H9 (cell line): Measurements from ENCODE around the gene HOXA2. TPM values are rescaled to one million over a fixed set of nuclear protein-coding genes. Genes with fewer than 3 reads are reported as not detected.

Experiments
- DNase-seq: peaks from one replicate; pipeline ENCODE4 v3.0.0-alpha.2; 2017
- H2AFZ ChIP-seq: one replicate; pipeline ENCODE4 v1.6.1; 2013; ENCODE audit warnings: mild to moderate bottlenecking, low read length, control low read depth, moderate library complexity
- H2AK5ac ChIP-seq: 2 replicates; pipeline ENCODE4 v1.6.1; 2013; ENCODE audit warnings: low read length, control low read depth, mixed read lengths; ENCODE audit not compliant: insufficient read length
- H2BK120ac ChIP-seq: one replicate; pipeline ENCODE4 v1.6.1; 2013; ENCODE audit warnings: low read depth, mild to moderate bottlenecking, low read length, control low read depth, inconsistent platforms; ENCODE audit not compliant: poor library complexity, severe bottlenecking
- H2BK12ac ChIP-seq: 2 replicates; pipeline ENCODE4 v1.6.1; 2013; ENCODE audit warnings: low read length, control low read depth, mixed read lengths, low read depth; ENCODE audit not compliant: insufficient read length
- H2BK15ac ChIP-seq: 2 replicates; pipeline ENCODE4 v1.6.1; 2013; ENCODE audit warnings: low read depth, low read length, control low read depth
- H2BK20ac ChIP-seq: one replicate; pipeline ENCODE4 v1.6.1; 2013; ENCODE audit warnings: low read depth, mild to moderate bottlenecking, low read length, control low read depth, inconsistent platforms; ENCODE audit not compliant: poor library complexity, severe bottlenecking
- H2BK5ac ChIP-seq: 2 replicates; pipeline ENCODE4 v1.6.1; 2013; ENCODE audit warnings: low read length, control low read depth, mixed read lengths; ENCODE audit not compliant: insufficient read length
- H3K14ac ChIP-seq: 2 replicates; pipeline ENCODE4 v1.6.1; 2013; ENCODE audit warnings: low read length, control low read depth; ENCODE audit not compliant: insufficient read depth
- H3K18ac ChIP-seq: 2 replicates; pipeline ENCODE4 v1.6.1; 2013; ENCODE audit warnings: low read depth, mild to moderate bottlenecking, mixed read lengths, low read length, control low read depth; ENCODE audit not compliant: insufficient read length
- H3K23ac ChIP-seq: 2 replicates; pipeline ENCODE4 v1.6.1; 2013; ENCODE audit warnings: low read length, control low read depth, mixed read lengths, low read depth; ENCODE audit not compliant: insufficient read length
- H3K23me2 ChIP-seq: 2 replicates; pipeline ENCODE4 v1.6.1; 2013; ENCODE audit warnings: low read depth, mild to moderate bottlenecking, mixed read lengths, low read length, control low read depth; ENCODE audit not compliant: insufficient read length, poor library complexity, severe bottlenecking
- H3K27ac ChIP-seq: 2 replicates; pipeline ENCODE4 v1.5.1; 2013; ENCODE audit warnings: low read length, control low read depth, mixed read lengths, low read depth; ENCODE audit not compliant: insufficient read length
- H3K27me3 ChIP-seq: 2 replicates; pipeline ENCODE4 v1.6.1; 2013; ENCODE audit warnings: low read length, control low read depth, inconsistent platforms; ENCODE audit not compliant: insufficient read depth
- H3K4ac ChIP-seq: 2 replicates; pipeline ENCODE4 v1.6.1; 2013; ENCODE audit warnings: low read depth, mild to moderate bottlenecking, control low read depth, inconsistent platforms, low read length, moderate library complexity
- H3K4me1 ChIP-seq: 2 replicates; pipeline ENCODE4 v1.6.1; 2013; ENCODE audit warnings: low read length, control low read depth, inconsistent platforms; ENCODE audit not compliant: insufficient read depth
- H3K4me2 ChIP-seq: 2 replicates; pipeline ENCODE4 v1.6.1; 2013; ENCODE audit warnings: low read length, control low read depth, mixed read lengths; ENCODE audit not compliant: insufficient read length, insufficient read depth
- H3K56ac ChIP-seq: 2 replicates; pipeline ENCODE4 v1.6.1; 2013; ENCODE audit warnings: low read depth, mild to moderate bottlenecking, mixed read lengths, low read length, control low read depth; ENCODE audit not compliant: insufficient read length
- H3K79me1 ChIP-seq: 2 replicates; pipeline ENCODE4 v1.6.1; 2013; ENCODE audit warnings: low read depth, mild to moderate bottlenecking, moderate library complexity, low read length, control low read depth, inconsistent platforms; ENCODE audit not compliant: insufficient read depth, poor library complexity, severe bottlenecking
- H3K79me2 ChIP-seq: 2 replicates; pipeline ENCODE4 v1.6.1; 2013; ENCODE audit warnings: low read length, control low read depth, inconsistent platforms; ENCODE audit not compliant: insufficient read depth
- H3K9ac ChIP-seq: 2 replicates; pipeline ENCODE4 v1.6.1; 2013; ENCODE audit warnings: low read length, control low read depth, mixed read lengths; ENCODE audit not compliant: insufficient read length; ENCODE audit errors: extremely low read depth
- H3K9me3 ChIP-seq: one replicate; pipeline ENCODE4 v1.6.1; 2013; ENCODE audit warnings: low read depth, low read length, inconsistent platforms; ENCODE audit not compliant: control insufficient read depth
- H3T11ph ChIP-seq: one replicate; pipeline ENCODE4 v1.6.1; 2013; ENCODE audit warnings: mild to moderate bottlenecking, low read length, control low read depth, inconsistent platforms
- H4K20me1 ChIP-seq: one replicate; pipeline ENCODE4 v1.6.1; 2013; ENCODE audit not compliant: control insufficient read depth, insufficient read length, insufficient read depth
- H4K5ac ChIP-seq: 2 replicates; pipeline ENCODE4 v1.6.1; 2013; ENCODE audit warnings: low read depth, mild to moderate bottlenecking, mixed read lengths, low read length, control low read depth; ENCODE audit not compliant: insufficient read length
- H4K8ac ChIP-seq: replicated peaks from 2 replicates; pipeline ENCODE4 v1.6.1; 2013; ENCODE audit warnings: low read length, control low read depth, mixed read lengths, low read depth; ENCODE audit not compliant: insufficient read length
- H4K91ac ChIP-seq: 2 replicates; pipeline ENCODE4 v1.6.1; 2013; ENCODE audit warnings: low read depth, mild to moderate bottlenecking, moderate library complexity, mixed read lengths, low read length, control low read depth; ENCODE audit not compliant: insufficient read length
- H3K27ac Mint-ChIP-seq, 3 experiments: 2 replicates in 2 of 3; 3 replicates in 1 of 3; pipeline ENCODE4 v1.8.0; 2020 to 2021; ENCODE audit warnings: mixed read lengths in 3 of 3, mild to moderate bottlenecking in 1 of 3, moderate library complexity in 1 of 3
- H3K27me3 Mint-ChIP-seq: 2 replicates; pipeline ENCODE4 v1.8.0; 2021; ENCODE audit warnings: low read depth, mild to moderate bottlenecking, moderate library complexity, mixed read lengths
- H3K36me3 Mint-ChIP-seq, 3 experiments: 2 replicates in 2 of 3; 3 replicates in 1 of 3; pipeline ENCODE4 v1.8.0; 2020 to 2021; ENCODE audit warnings: low read depth in 3 of 3, mixed read lengths in 3 of 3; ENCODE audit not compliant: insufficient read depth in 1 of 3
- H3K4me1 Mint-ChIP-seq, 2 experiments: 2 replicates each; pipeline ENCODE4 v1.8.0; 2020; ENCODE audit warnings: mixed read lengths in 2 of 2
- H3K4me3 Mint-ChIP-seq, 2 experiments: 2 replicates in 1 of 2; 3 replicates in 1 of 2; pipeline ENCODE4 v1.8.0; 2020 to 2021; ENCODE audit warnings: mild to moderate bottlenecking in 2 of 2, mixed read lengths in 2 of 2, moderate library complexity in 1 of 2
- H3K9me3 Mint-ChIP-seq, 2 experiments: 2 replicates in 1 of 2; 3 replicates in 1 of 2; pipeline ENCODE4 v1.8.0; 2020; ENCODE audit warnings: mild to moderate bottlenecking in 2 of 2, mixed read lengths in 2 of 2, moderate library complexity in 1 of 2
- CTCF ChIP-seq: fragments of 200-600 bp; sonication (generic); conservative IDR thresholded peaks from 3 replicates; pipeline ENCODE4 v1.8.0; 2021; ENCODE audit warnings: antibody characterized with exemption, mild to moderate bottlenecking
- WGBS: extraction: QIAGEN DNeasy Blood & Tissue Kit; methylation state at CpG from one replicate; pipeline ENCODE4 v1.1.7; 2013; ENCODE audit warnings: missing lambda C conversion rate, low lambda C conversion rate, mixed read lengths; ENCODE audit not compliant: insufficient read length; ENCODE audit errors: extremely low coverage; 5-methylcytosine and 5-hydroxymethylcytosine counted together
- total RNA-seq: library from RNA; stranded (reverse); gene quantifications from 2 replicates; pipeline ENCODE4 v1.2.1, GENCODE V29; 2021

The HOXA2 gene
- total RNA-seq, 1 experiment from 2014 or later = not detected

GRCh38 chr7:27111042-27111750, 8.7 kb upstream of the HOXA2 start:
- no peak overlapping the region for H3K56ac ChIP-seq
- no peaks in the 10 kb centered on the region for H3K79me1 ChIP-seq
- Mint-ChIP-seq H3K4me3 (peak overlapping the region; percentile 31 to 71; a peak in 4 of 5 replicates), H3K27me3 (peaks cover 98% of the 10 kb centered on the region), H3K27ac (no peak overlapping the region), H3K4me1 (peaks cover 10 to 20% of the 10 kb centered on the region in 2 experiments), H3K9me3 (peaks cover 0 to 3% of the 10 kb centered on the region in 2 experiments; a peak in 3 of 5 replicates), H3K36me3 (no peaks in the 10 kb centered on the region; a peak in 1 of 7 replicates)
- no peak overlapping the region for H2BK12ac ChIP-seq
- no peak overlapping the region for H4K91ac ChIP-seq
- H2BK5ac ChIP-seq = no peak overlapping the region
- no peak overlapping the region for H2BK20ac ChIP-seq
- peaks cover 2% of the 10 kb centered on the region for H4K20me1 ChIP-seq
- H3T11ph ChIP-seq = no peak overlapping the region
- TF ChIP-seq CTCF = no peak
- no peak overlapping the region for H2AK5ac ChIP-seq
- H3K23me2 ChIP-seq = peaks cover 3% of the 10 kb centered on the region
- no peak overlapping the region for H2AFZ ChIP-seq
- H2BK120ac ChIP-seq = no peak overlapping the region
- no peak overlapping the region for H4K8ac ChIP-seq
- no peak overlapping the region for H3K4ac ChIP-seq
- no peak overlapping the region for H3K14ac ChIP-seq
- H3K4me2 ChIP-seq = peak overlapping the region; percentile 37
- no peaks in the 10 kb centered on the region for H3K79me2 ChIP-seq
- H3K18ac ChIP-seq = no peak overlapping the region
- no peak overlapping the region for H3K9ac ChIP-seq
- no peak overlapping the region for H4K5ac ChIP-seq
- DNase-seq = no peak
- no peaks in the 10 kb centered on the region for H3K9me3 ChIP-seq
- H3K23ac ChIP-seq = no peak overlapping the region
- WGBS = no CpG with 5 or more reads among the region's 6 CpGs
- H3K4me1 ChIP-seq = no peaks in the 10 kb centered on the region
- H3K27me3 ChIP-seq = peaks cover 96% of the 10 kb centered on the region
- no peak overlapping the region for H3K27ac ChIP-seq
- H2BK15ac ChIP-seq = no peak overlapping the region
